Skin of body (tissue), 2 donors: ENCODE data around the gene C9orf43. TPM values are rescaled to one million over a fixed set of nuclear protein-coding genes. Genes with fewer than 3 reads are reported as not detected.
"Not testable (repeated sequence)": the region's sequence is repeated elsewhere in the genome, so short reads cannot be mapped to it uniquely, and the experiment has no call there.

Experiments
- DNase-seq: peaks from one replicate; lab custom pipeline; 2025; lab: John Stamatoyannopoulos, UW
- total RNA-seq: library from RNA; depleted of rRNA; stranded (reverse); fragments of >200 nt; gene quantifications from one replicate; pipeline ENCODE4 v1.2.3, GENCODE V29; 2014

Gene C9orf43
- total RNA-seq, 1 donor from 2014 or later = 0.59 TPM

DNA sequence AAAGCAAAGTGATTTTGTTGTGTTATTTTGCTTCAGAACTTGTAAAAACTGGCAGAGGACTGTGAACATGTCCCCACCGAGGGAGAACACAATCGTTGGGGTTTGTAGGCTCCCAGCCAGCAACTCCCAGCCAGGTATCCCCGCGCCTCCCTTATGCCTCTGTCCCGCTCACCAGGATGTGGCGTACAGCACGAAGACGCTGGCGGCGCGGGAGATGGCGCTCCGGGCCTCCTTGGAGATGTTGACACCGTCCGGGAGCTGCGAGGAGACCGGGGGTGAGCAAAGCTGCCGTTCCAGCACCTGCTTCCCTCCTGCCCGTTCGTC is 702 bp upstream of the C9orf43 start:
- no peak for DNase-seq

GRCh38 chr9:113416149-113416721 is 5.7 kb downstream of the C9orf43 start:
- DNase-seq = no peak

GRCh38 chr9:113417370-113417769 is 6.8 kb downstream of the C9orf43 start:
- DNase-seq = no peak

DNA sequence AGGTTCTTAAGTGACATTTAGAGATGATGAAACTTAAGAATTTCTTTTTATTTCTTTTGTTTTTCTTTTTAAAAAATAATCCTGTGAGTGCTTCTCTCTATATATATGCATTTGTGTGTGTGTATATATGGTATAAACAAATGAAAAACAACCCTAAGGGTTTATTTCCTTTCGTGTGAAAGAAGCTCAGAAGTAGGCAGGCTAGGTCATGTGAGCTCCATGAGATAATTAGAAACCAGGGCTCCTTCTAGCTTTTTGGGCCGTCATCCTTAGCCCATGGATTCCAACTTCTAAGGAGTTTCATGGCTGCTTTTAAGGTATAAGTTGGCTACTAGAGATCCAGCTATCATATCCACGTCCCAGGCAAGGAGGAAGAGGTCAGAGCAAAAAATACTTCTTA is 11.2 kb downstream of the C9orf43 start:
- DNase-seq = no peak

DNA sequence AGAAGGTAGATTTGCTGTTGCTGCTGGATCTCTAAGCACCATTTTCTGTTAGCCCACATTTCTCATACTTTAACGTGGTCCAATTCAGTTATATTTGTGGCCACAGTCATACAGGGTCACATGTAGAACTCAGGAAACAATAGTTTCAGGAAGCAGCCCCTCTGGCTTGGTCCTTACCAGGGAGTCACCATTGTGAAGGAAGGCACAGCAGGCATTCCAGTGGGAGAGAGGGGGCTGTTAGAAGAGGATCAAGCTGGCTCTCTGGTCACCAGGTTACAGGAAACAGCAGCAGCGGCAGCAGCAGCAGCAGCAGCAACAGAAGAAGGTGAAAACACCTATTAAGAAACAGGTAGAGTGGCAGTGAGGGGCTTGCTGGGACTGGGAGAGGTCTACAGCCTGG is 14.5 kb downstream of the C9orf43 start:
- no peak for DNase-seq

- DNase-seq = no peak
Observed at GRCh38 chr9:113426701-113427100, 16.2 kb downstream of the C9orf43 start.

DNA sequence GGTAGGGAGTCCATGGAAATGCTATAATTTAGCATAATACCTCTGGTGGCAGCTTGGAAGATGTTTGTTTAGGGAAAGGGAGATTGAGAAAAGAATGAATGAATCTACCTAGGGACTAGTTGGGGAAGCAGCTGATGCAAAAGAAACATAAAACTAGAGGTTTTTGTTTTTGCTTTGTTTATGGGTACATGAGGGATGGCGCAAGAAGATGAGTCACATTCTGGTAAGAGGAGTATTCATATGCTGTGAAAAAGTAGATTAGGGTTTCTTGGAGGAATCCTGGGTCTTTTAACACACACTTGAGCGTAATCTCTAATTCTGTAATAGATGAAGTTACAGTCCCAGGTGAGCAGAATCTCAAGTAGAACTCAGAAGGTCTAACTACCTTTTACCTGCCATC is 17.1 kb downstream of the C9orf43 start:
- DNase-seq = no peak

- DNase-seq = no peak
Observed at GRCh38 chr9:113428062-113428615, 17.6 kb downstream of the C9orf43 start.

- DNase-seq = no peak
Observed at GRCh38 chr9:113431191-113431590, 20.6 kb downstream of the C9orf43 start.

DNA sequence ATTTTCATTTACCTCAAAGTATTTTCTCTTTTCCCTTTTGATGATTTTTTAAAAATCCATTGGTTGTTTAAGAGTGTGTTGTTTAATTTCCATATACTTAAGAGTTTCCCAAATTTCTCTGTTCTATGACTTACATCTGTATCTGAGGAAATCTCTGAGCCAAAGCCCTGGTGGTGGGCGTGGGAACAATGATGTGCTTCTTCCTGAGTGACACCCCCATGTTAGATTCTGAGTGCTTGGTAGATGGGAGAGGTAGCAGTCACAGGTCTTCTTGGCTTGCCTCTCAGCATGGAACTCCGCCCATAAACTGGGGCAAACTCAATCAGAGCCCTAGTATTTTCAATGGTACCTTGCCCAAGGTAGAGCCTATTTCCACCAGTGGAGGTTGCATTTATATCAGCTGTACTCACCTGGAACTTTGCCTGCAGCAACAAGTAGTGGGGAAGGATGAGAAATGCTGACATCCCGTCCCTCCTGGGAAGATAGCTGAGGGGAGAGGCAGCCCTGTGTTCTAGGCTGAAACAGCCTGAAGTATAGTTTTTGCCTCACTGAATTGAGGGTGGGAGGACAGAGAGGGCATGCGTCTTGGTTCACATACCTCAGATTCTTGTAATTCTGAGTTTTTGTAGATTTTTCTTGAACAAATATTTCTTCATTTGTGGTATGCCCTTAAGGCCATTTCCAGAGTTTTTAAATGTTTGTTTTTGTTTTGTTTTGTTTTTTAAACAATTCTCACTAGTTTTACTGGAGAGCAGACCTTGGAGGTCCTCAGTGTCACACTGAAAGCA is 26.4 kb downstream of the C9orf43 start:
- no peak for DNase-seq

GRCh38 chr9:113437716-113438115 is 27.2 kb downstream of the C9orf43 start:
- DNase-seq = not testable (repeated sequence)

GRCh38 chr9:113444736-113445135 is 34.2 kb downstream of the C9orf43 start:
- DNase-seq = no peak

- no peak for DNase-seq
Observed at GRCh38 chr9:113446323-113446740, 35.8 kb downstream of the C9orf43 start.

DNA sequence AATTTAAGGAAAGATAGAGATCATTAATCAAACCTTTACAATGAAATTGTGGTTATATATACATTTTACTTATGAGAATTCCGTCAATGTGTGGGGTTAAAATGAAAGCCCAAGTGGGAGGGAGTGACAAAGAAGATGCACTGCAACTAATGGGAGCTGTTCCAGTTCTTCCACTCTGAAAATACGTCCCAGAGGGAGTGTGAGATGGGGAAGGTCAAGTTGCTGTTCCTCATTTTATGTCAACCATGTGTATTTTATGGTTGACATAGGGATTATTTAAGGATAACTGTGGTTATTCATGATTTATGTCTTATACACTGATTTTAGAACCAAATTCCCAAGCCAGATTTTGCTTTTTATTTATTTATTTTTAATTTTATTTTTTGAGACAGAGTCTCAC is 38.8 kb downstream of the C9orf43 start:
- no peak for DNase-seq

- no peak for DNase-seq
Observed at GRCh38 chr9:113452113-113452605, 41.6 kb downstream of the C9orf43 start.

GRCh38 chr9:113454914-113455761 is 44.6 kb downstream of the C9orf43 start:
- peak; percentile 52 for DNase-seq

DNA sequence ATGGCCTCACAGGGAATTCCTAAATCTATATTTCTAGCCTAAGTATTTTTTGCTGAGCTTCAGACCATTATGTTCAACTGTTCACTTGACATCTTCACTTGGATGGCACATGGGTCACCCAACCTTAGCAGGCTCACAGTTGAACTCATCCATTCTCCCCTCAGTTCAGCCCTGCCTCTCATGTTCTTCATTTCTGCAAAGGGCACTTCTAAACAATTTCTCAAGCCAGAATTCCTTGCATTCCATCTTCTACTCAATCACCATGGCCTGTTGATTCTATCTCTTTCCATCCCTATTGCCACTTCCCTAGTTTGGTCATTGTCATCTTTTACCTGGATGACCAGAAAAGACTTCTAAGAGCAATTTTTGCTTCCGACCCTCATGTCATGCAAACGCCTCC is 45.7 kb downstream of the C9orf43 start:
- no peak for DNase-seq

GRCh38 chr9:113461285-113461684 is 50.7 kb downstream of the C9orf43 start:
- no peak for DNase-seq

DNA sequence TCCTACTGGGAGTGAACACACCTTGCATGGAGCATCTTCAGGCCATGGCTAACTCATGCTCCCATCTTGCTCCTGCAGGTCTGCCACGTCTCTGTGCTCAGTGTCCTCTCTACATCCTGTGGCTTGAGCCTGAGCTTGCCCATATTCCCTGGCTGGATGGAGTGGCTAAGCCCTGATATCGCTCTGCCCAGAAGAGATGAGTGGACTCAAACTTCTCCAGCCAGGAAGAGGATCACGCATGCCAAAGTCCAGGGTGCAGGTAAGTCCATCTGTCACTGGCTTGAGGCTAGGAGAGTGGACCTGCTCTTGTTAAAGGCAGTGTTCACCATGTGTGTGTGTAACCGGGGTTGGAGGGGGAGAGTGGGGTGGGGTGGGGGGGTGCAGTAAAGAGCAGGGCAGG is 51.4 kb downstream of the C9orf43 start:
- no peak for DNase-seq

DNA sequence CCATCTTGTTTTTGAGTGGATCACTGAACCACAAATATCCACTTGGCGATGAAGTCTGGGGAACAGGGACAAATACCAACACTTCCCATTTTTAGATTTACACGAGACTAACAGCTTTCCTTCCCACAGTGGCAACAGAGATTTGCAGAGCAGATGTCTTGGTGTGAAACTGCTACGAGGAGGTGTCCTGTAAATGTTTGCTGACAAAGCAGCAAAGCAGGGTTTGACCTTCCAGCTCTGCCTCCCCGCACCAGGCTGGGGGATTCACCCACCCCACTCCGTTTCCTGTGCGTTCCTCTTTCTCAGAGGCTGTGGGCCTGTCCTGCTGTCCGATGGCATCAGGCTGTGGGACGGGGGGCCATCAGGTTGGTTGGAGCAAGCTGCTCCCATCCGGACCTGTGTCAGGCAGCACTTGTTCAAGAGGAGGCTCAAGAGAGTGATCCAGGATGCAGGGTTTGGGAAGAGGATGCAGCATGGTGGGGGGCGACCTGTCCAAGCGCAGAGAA is 52.3 kb downstream of the C9orf43 start:
- peak; percentile 31 for DNase-seq

- DNase-seq = no peak
Observed at GRCh38 chr9:113463418-113464285, 53.1 kb downstream of the C9orf43 start, which contains the start of gene RGS3. Gene RGS3, plus strand, starts transcription at chr9:113463727. Its CDS starts 76 bp downstream, at chr9:113463803.
